Measurements from ENCODE around the gene QRFP. TPM values are rescaled to one million over a fixed set of nuclear protein-coding genes. Genes with fewer than 3 reads are reported as not detected.

The QRFP gene
- total RNA-seq, 2 donors from 2014 or later, result not detected

DNA sequence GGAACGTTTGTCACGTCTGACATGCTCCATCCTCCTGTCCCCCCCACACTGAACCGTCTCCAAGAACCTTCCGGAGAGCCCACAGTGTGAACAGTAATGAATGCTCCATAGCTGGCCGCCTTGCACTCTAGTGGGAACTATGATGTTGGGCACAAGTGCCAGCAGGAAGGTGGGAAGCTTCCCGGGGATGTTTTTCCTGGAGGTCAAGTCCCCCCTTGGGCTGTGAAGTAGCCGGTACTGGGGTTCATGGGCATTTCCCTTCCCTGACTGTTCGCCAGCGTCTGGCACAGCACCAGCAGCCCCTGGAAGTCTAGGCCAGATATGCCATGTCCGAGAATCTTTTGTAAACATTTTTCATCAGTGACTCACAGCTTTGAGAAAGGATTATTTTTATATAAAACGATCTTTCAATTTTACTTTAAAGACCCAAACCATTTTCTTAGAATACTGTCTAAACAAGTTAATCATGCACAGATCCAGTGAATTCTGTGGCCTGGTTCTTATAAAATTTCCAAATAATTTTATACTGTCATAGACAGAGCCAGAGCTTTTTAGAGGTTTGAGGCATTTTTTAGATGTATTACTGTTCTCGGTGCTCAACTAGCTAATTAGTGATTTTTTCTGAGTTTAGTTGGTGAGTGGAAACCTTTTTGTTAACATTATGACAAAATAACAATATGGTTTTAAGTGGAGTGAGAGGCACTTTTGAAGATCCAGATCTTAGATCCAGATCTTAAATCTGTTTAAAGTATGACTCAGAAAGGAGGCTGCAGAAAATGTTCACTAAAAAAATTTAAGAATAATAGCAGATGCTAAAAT lies 49.9 kb downstream of the QRFP start:
- peak overlapping the region; percentile 80 for H3K27ac ChIP-seq (ENCODE audit: low read depth, low read length)
- no peaks in the 10 kb centered on the region for H3K9me3 ChIP-seq (ENCODE audit: control insufficient read depth, low read length)
- peaks cover 5% of the 10 kb centered on the region for H3K36me3 ChIP-seq (ENCODE audit: control insufficient read depth, insufficient read depth, low read length)
- 79 to 85% methylated on average over 9 to 12 of the region's 12 CpGs for WGBS, 2 experiments (ENCODE audit: insufficient coverage in 1 of 2, insufficient read length in 1 of 2)
- no peak overlapping the region for H3K4me3 Mint-ChIP-seq
- peaks cover 32% of the 10 kb centered on the region for H3K4me1 Mint-ChIP-seq
- DNase-seq, result peak; percentile 49
- TF ChIP-seq, protein P1, sequence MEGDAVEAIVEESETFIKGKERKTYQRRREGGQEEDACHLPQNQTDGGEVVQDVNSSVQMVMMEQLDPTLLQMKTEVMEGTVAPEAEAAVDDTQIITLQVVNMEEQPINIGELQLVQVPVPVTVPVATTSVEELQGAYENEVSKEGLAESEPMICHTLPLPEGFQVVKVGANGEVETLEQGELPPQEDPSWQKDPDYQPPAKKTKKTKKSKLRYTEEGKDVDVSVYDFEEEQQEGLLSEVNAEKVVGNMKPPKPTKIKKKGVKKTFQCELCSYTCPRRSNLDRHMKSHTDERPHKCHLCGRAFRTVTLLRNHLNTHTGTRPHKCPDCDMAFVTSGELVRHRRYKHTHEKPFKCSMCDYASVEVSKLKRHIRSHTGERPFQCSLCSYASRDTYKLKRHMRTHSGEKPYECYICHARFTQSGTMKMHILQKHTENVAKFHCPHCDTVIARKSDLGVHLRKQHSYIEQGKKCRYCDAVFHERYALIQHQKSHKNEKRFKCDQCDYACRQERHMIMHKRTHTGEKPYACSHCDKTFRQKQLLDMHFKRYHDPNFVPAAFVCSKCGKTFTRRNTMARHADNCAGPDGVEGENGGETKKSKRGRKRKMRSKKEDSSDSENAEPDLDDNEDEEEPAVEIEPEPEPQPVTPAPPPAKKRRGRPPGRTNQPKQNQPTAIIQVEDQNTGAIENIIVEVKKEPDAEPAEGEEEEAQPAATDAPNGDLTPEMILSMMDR (conservative IDR thresholded peaks at IDR 0.05), result no peak
- no peaks in the 10 kb centered on the region for H3K27me3 Mint-ChIP-seq (ENCODE audit: insufficient read depth)
- H3K4me3 ChIP-seq (ENCODE audit: low read length), result no peak overlapping the region
- no peak overlapping the region for H3K9ac ChIP-seq (ENCODE audit: extremely low read depth, low read length, poor library complexity, severe bottlenecking)
- H3K27ac Mint-ChIP-seq, result peak overlapping the region; percentile 83
- peaks cover 11% of the 10 kb centered on the region for H3K36me3 Mint-ChIP-seq (ENCODE audit: low read depth)
- peaks cover 5% of the 10 kb centered on the region for H3K4me1 ChIP-seq (ENCODE audit: control insufficient read depth, insufficient read depth, low read length)
- H3K27me3 ChIP-seq (ENCODE audit: control insufficient read depth, insufficient read depth, low read length, poor library complexity, severe bottlenecking), result no peaks in the 10 kb centered on the region
- H3K9me3 Mint-ChIP-seq, result no peaks in the 10 kb centered on the region

DNA sequence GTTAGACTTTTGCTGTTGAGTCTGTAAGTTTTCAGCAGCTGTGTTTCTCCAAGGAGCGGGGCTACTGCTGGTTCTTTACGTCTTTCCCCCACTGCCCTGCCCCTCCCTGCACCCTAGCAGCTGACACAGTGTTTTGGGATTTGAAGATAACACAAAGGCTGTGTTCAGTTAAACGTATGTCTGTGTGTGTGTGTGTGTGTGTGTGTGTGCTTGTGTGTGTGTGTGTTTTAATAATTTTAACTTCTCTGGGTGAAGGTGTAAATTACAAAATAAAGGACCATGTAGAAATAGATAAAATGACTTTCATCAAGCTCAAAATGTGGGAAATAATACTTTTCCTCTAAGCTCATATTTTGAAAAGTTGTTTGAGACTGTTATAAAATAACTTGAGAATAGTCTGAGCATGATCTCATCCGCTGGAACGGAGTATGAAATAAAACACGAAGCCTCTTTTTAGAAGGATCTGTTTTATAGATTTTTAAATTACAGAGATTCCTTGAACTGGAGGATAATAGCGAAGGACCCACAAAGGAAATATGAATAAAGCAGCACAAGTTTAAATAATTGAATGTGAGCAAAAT lies 50.6 kb downstream of the QRFP start:
- H3K9me3 Mint-ChIP-seq, result no peaks in the 10 kb centered on the region
- Histone ChIP-seq H3K4me1 (ENCODE audit: control insufficient read depth, insufficient read depth, low read length) (peaks cover 5% of the 10 kb centered on the region), H3K27me3 (ENCODE audit: control insufficient read depth, insufficient read depth, low read length, poor library complexity, severe bottlenecking) (no peaks in the 10 kb centered on the region), H3K36me3 (ENCODE audit: control insufficient read depth, insufficient read depth, low read length) (peaks cover 5% of the 10 kb centered on the region), H3K4me3 (ENCODE audit: low read length) (no peak overlapping the region), H3K9ac (ENCODE audit: extremely low read depth, low read length, poor library complexity, severe bottlenecking) (no peak overlapping the region), H3K9me3 (ENCODE audit: control insufficient read depth, low read length) (no peaks in the 10 kb centered on the region), H3K27ac (ENCODE audit: low read depth, low read length) (peak overlapping the region; percentile 73)
- peak overlapping the region; percentile 70 for H3K27ac Mint-ChIP-seq
- WGBS, 2 experiments (ENCODE audit: insufficient coverage in 1 of 2, insufficient read length in 1 of 2), result 83 to 95% methylated on average over 4 to 7 of the region's 7 CpGs
- no peaks in the 10 kb centered on the region for H3K27me3 Mint-ChIP-seq (ENCODE audit: insufficient read depth)
- peaks cover 33% of the 10 kb centered on the region for H3K4me1 Mint-ChIP-seq
- H3K36me3 Mint-ChIP-seq (ENCODE audit: low read depth), result peaks cover 11% of the 10 kb centered on the region
- DNase-seq, result peak; percentile 50
- TF ChIP-seq, protein P1 (conservative IDR thresholded peaks at IDR 0.05), result no peak
- H3K4me3 Mint-ChIP-seq, result no peak overlapping the region

DNA sequence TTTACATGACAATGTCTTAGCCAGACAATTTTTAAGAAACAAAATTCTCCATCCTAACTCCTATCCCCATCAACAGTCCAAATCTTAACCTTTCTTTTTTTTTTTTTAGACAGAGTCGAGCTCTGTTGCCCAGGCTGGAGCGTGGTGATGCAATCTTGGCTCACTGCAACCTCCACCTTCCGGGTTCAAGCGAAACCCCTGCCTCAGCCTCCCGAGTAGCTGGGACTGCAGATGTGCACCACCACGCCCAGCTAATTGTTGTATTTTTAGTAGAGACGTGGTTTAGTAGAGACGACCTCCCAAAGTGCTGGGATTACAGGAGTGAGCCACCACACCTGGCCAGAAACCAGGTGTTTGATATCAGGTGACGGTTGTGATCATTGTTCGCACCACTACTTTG lies 51.4 kb downstream of the QRFP start:
- peaks cover 33% of the 10 kb centered on the region for H3K4me1 Mint-ChIP-seq
- Histone ChIP-seq H3K9ac (ENCODE audit: extremely low read depth, low read length, poor library complexity, severe bottlenecking) (no peak overlapping the region), H3K27ac (ENCODE audit: low read depth, low read length) (peak overlapping the region; percentile 3), H3K36me3 (ENCODE audit: control insufficient read depth, insufficient read depth, low read length) (peaks cover 5% of the 10 kb centered on the region), H3K4me1 (ENCODE audit: control insufficient read depth, insufficient read depth, low read length) (peaks cover 5% of the 10 kb centered on the region), H3K27me3 (ENCODE audit: control insufficient read depth, insufficient read depth, low read length, poor library complexity, severe bottlenecking) (no peaks in the 10 kb centered on the region), H3K4me3 (ENCODE audit: low read length) (no peak overlapping the region), H3K9me3 (ENCODE audit: control insufficient read depth, low read length) (no peaks in the 10 kb centered on the region)
- H3K27ac Mint-ChIP-seq, result peak overlapping the region; percentile 70
- H3K27me3 Mint-ChIP-seq (ENCODE audit: insufficient read depth), result no peaks in the 10 kb centered on the region
- 89 to 94% methylated on average over 9 to 10 of the region's 10 CpGs for WGBS, 2 experiments (ENCODE audit: insufficient coverage in 1 of 2, insufficient read length in 1 of 2)
- H3K9me3 Mint-ChIP-seq, result no peaks in the 10 kb centered on the region
- DNase-seq, result peak; percentile 32
- TF ChIP-seq, protein P1 (conservative IDR thresholded peaks at IDR 0.05), result no peak
- H3K4me3 Mint-ChIP-seq, result no peak overlapping the region
- H3K36me3 Mint-ChIP-seq (ENCODE audit: low read depth), result peaks cover 11% of the 10 kb centered on the region
